GM12874 (cell line): ENCODE results near the gene CALHM1.

ENCODE experiments used
- CTCF ChIP-seq: IDR thresholded peaks from 2 replicates; pipeline ENCODE4 v1.5.1; 2011; ENCODE audit warnings: low read depth, mild to moderate bottlenecking, control low read depth, low read length, moderate library complexity; ENCODE audit not compliant: insufficient read depth

CALHM1 gene

GRCh38 chr10:103451091-103451813 is 7.4 kb downstream of the CALHM1 start:
- TF ChIP-seq CTCF = no peak

- TF ChIP-seq CTCF = no peak
These were observed 8.5 kb downstream of the CALHM1 start for GRCh38 chr10:103450201-103450695.

GRCh38 chr10:103449208-103450144 is 9.2 kb downstream of the CALHM1 start:
- no peak for TF ChIP-seq CTCF

GRCh38 chr10:103448746-103449145 is 10.0 kb downstream of the CALHM1 start:
- no peak for TF ChIP-seq CTCF

- TF ChIP-seq CTCF = no peak
These were observed 11.5 kb downstream of the CALHM1 start for GRCh38 chr10:103447187-103447586.

GRCh38 chr10:103445767-103446567 is 12.7 kb downstream of the CALHM1 start:
- no peak for TF ChIP-seq CTCF

GRCh38 chr10:103445366-103445765 is 13.3 kb downstream of the CALHM1 start:
- TF ChIP-seq CTCF = no peak
